ENCODE results near the gene PRDM16.

The PRDM16 gene

GRCh38 chr1:3206696-3207095 is 137.7 kb downstream of the PRDM16 start:
- DNase-seq (ENCODE audit: low read depth) = no peak

DNA sequence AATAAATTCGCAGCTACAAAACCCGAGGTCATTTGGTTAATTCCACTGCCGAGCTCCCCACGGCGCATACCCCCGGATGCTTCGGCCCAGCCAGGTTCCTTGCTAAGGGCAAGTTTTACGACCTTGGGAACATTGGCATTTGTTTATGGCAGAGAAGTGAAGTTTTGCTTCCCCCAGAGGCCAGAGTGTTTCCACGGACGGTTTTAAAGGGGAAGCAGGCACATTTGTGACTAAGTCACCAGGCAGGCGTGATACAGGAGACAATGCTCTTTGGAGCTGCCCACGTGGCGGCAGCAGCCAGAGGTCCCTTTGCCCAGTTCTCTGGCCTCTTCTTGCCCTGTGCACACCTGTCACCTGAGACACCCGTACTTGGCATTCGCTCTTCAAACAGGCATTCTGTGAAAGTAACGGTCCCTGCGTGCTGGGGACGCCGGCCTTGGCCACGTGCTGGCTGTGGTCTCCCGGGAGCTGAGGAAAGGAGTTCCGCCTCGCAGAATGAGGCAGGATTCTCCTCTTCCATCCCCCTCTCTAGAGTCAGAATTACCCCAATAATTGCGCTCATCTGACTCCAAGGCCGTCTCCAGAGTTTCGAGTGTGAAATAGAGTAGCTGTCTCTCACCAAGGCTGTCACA is 138.3 kb downstream of the PRDM16 start:
- DNase-seq (ENCODE audit: low read depth) = no peak

- DNase-seq (ENCODE audit: low read depth) = no peak
Observed at GRCh38 chr1:3208819-3209200, 139.8 kb downstream of the PRDM16 start.

- DNase-seq (ENCODE audit: low read depth) = no peak
Observed at GRCh38 chr1:3209201-3209600, 140.2 kb downstream of the PRDM16 start.

- DNase-seq (ENCODE audit: low read depth) = no peak
Observed at GRCh38 chr1:3211582-3212375, 142.8 kb downstream of the PRDM16 start.

- DNase-seq (ENCODE audit: low read depth) = no peak
Observed at GRCh38 chr1:3212453-3213355, 143.7 kb downstream of the PRDM16 start.

- no peak for DNase-seq (ENCODE audit: low read depth)
Observed at GRCh38 chr1:3213730-3214129, 144.7 kb downstream of the PRDM16 start.

DNA sequence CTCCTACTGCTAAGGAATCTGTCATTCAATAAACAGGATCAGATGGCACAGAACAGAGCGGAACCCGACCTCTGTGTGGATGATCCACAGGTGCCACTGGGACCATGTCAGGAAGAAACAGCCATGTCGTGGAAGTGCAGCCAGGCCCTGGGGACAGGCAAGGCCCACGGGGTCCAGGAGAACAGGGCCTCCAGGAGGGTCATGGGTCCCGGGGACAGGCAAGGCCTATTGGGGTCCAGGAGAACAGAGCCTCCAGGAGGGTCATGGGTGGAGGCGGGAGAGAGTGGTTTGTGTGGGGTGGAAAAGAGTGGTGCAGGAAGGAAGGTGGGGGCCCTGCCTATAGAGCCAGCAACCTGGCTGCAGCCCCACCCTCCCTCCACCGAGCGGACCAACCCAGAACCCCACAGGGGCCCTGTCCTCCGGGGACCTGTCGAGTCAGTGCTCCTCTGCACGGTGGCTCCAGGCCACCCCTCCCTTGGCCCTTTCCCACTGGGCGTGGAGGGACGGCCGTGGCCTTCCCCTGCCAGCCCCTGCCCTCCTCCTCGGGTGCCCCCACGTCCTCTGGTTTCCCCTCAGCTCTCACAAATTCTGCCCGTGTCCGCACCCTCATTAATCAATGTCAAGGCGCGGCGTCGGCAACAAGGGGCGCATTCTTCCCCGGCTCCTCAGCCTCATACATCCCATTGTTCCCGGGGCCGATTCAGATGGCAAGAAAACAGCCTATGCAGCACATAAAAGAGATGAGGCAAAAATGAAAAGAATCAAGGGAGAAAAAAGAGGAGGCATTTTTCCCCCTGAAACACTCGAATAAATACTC is 146.4 kb downstream of the PRDM16 start:
- DNase-seq (ENCODE audit: low read depth) = no peak

GRCh38 chr1:3216015-3216391 is 147.0 kb downstream of the PRDM16 start:
- no peak for DNase-seq (ENCODE audit: low read depth)

GRCh38 chr1:3217181-3217641 is 148.2 kb downstream of the PRDM16 start:
- DNase-seq (ENCODE audit: low read depth) = no peak

GRCh38 chr1:3217979-3218679 is 149.1 kb downstream of the PRDM16 start:
- DNase-seq (ENCODE audit: low read depth) = no peak

DNA sequence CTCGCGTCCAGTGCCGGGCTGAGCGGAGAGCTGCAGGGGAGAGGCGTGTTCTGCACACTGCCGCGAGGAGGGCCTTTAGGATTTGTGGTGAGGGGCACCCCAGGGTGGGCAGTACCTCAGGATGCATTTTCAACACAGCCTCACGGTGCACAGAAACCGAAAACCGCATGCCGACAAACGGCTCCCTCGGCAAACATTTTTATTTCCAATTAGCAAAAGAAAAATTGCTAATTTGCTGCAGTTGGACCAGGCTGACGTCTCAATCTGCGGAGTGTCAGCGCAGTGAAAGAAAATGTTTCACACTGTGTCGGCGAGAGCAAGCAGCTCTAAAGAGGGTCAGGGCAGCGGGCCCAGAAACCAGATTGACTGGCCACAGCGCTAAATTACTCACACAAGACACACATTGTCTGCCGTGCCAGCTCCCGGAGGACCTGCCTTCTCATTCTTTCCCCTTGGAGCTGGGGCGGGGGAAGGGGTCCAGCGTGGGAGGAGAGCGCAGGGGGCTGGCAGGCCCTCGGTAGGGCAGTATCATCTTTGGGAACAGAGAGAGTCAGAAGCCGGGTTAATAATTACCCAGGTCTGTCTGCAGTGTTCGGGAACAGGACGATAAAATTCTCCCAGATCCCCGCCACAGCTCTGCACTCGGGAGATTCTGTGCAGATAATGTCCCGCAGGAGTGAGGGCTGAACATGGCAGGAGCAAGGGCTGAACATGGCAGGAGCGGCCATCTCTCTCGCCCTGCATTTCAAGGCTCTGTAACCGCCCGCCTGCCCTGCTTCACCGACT is 150.2 kb downstream of the PRDM16 start:
- no peak for DNase-seq (ENCODE audit: low read depth)

DNA sequence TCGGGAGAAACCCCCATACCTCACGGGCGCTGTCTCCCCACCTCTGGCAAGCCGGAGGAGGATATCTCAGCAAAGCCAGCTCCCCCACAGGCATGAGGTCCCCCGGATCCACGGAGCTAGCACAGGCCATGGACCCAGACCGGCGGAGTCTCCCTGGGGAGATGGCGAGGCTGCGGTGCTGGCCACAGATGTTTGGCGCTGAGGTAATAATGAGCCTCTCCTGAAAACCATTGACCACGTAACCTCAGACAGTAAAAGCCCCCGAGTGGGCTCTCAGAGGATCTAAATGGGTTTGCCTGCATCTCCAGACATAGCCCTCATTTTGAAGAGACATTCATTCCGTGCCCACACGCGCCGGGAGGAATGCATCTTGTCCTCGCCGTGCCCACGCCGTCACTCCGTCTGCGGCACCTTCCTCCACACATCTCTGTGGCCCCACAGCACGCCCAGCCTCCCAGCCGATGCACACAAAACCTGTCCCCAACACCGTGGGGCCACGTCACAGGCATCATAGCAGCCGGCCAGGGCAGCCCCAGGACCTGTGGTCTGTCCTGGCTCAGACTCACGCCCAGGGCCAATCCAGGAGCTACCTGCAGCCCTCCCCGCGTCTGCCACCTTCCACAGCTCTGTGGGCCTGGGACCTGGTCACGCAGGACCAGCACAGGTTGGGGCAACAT is 150.9 kb downstream of the PRDM16 start:
- DNase-seq (ENCODE audit: low read depth) = no peak

DNA sequence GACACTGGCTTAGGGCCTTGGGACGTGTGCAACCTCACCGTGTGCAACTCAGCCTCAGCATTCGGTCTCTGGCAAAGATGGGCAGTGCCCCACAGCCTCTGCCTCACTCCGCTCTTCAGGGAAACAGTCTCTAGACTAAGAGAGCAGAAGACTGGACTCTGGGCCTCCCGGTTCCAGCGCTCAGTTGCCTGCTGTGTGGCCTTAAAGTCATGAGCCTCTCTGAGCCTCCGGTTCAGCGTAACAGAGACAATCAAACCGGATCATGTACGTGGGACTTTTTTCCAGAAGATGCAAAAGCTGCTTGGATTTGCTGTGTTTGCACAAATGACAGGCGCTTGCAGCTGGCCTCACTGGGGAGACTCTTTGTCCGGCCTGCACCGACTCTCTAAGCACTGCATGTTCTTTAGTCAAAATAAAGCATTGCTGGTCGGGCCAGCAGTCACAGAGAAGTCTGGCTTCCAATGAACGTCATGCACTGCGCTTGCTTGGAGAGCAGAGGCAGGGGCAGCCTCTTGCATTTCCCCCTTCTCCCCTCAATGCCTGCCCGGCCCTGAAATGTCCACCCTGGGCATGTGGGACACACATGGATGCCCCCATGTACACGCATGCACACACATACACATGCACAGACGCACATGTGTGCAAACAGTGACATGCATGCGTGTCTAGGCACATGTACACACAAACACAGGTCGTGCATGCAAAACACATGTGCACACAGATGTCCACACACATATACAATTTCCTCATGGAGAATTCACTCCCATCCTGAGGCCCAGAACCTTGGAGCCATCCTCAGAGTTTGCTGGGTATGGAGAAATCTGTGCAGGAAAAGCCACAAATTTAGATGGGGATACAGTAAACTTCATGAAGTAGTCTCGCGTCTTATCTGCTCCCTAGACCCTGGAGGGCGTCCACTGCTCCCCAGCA is 152.4 kb downstream of the PRDM16 start:
- DNase-seq (ENCODE audit: low read depth) = no peak

DNA sequence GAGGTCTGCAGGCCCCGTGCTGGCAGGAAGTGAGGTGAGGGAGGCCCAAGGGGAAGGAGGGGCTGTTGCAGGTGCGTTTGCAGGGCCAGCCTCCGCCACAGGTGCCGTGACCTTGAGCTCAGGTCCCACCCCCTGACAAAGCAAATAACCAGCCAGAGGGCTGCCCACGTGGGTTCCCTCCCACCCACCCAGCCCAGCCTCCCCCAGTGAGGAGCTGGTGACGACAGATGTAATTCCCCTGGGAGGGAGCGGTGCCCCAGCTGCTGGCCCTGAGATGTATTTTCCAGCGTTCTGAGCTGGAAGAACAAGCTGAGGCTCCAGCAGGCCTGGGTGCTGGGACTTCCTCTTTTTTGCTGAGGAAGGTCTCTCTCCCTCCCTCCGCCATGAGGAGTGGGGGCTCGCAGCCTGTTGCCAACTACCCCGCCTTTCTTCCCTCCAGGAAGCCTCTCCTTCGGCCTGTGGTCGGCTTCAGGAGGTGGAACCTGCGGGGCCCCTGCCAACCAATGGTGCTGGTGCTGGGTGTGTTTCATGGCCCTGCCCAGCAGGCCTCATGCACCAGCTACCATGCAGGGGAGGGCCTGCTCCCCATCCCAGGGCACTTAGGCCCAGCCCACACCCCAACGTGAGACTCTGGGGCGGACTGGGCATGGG is 153.2 kb downstream of the PRDM16 start:
- DNase-seq (ENCODE audit: low read depth) = no peak

- no peak for DNase-seq (ENCODE audit: low read depth)
Observed at GRCh38 chr1:3225661-3226060, 156.7 kb downstream of the PRDM16 start.

- no peak for DNase-seq (ENCODE audit: low read depth)
Observed at GRCh38 chr1:3226191-3226590, 157.2 kb downstream of the PRDM16 start.

DNA sequence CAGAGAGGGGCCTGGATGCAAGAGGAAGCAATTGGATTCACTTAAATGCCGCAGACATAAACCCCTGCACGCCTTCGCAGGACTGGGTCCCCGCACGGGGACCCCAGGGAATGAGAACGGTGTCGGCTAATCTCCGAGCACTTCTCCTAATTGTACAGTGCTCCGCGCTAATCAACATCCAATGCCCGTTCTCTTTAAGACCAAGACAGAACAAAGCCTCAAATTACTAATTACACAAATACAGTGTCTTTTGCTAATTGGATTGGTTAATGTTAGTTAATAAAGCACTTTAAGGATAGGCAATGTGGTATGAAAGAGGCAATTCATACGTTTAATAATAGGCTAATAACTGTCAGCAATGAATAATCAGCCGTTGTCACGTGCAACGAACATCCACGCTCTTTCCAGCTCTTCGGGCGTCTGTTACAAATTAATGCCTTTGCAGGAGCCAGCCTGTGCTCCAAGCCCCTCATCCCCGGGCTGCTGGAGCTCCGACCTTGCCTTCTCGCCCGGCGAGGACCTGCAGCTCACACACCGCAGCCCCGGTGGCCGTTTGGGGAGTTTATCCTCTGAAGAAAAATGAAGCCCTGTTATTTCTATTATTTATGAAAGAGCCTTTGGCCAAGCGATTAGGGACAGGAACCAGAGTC is 157.8 kb downstream of the PRDM16 start:
- DNase-seq (ENCODE audit: low read depth) = no peak
